ENCODE data around the gene LGR4.
"Not testable (repeated sequence)": the region's sequence is repeated elsewhere in the genome, so short reads cannot be mapped to it uniquely, and the experiment has no call there.

LGR4 gene

GRCh38 chr11:27456140-27456794 lies 16.3 kb downstream of the LGR4 start:
- DNase-seq, result no peak

GRCh38 chr11:27455667-27456066 lies 16.9 kb downstream of the LGR4 start:
- no peak for DNase-seq

DNA sequence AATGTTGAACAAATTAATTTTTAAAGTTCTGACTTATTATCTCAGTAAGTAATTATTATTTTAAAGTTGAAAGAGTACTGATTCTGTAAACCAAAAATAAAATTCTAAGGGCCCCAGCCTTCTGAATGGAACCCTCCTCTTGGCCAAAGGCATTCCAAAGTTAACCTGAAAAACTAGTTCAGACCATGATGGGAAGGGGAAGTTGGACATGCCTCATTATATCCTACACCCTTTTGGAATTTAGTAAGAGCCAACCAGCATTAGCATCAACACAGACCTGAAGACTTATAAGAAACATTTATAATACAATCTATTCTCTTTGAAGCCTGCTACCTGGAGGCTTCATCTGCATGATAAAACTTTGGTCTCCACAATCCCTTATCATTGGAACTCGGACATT lies 18.9 kb downstream of the LGR4 start:
- DNase-seq, result no peak

DNA sequence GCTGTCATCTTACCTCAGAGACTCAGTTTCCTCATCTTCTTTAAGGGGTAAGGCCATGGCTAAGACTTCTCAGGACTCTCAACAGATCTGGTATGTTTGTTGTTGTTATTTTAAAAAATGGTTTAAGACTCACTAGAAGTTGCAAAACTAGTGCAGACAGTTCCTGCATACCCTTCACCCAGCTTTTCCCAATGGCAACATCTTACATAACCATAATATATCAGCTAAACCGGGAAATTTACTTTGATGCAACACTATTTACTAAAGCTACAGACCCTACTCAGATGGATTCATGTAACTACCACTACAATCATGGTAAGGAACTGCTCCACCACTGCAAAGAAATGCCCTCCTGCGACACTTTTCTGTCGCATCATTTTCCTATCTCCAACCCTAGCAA lies 20.4 kb downstream of the LGR4 start:
- no peak for DNase-seq

DNA sequence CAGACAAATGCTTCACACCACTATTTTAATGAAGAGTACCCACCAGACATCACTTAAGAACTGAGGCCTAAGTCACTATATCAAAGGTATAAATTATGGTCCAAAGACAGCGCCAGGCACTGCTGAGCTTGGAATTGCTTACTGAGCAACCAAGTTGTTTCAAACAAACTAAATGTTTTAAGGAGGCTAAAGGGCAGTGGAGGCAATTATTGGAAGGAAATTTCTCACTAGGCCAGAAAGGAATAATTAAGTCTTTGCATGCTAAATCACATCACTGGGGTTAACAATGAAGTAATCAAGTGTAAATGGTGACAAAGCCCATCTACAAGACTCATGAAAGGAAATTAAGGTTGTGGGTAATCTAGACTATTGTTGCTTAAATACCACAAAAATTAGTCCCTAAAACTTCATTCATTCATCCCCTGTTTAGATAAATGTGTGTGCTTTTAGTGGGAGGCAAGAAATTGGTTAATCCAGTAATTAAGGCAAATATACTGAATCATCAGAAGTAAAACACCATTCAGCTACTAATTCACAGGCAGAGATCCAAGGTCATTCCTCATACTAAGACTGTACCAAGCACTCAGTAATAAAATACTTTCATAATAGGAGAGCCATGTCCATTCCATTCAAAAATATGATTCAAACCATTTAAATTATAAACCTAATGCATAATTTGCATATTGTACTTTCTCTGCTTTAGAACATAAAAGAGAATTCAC lies 21.2 kb downstream of the LGR4 start:
- no peak for DNase-seq

DNA sequence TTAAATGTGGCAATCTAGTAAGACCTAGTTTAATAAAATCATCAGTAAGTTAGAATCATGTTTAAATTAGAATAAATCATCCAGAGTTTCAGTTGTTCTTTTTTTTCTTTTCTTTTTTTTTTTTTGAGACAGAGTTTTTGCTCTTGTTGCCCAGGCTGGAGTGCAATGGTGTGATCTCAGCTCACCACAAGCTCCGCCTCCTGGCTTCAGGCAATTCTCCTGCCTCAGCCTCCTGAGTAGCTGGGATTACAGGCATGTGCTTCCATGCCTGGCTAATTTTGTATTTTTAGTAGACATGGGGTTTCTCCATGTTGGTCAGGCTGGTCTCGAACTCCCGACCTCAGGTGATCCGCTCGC lies 24.4 kb downstream of the LGR4 start:
- not testable (repeated sequence) for DNase-seq

- no peak for DNase-seq
These were observed 25.1 kb downstream of the LGR4 start for GRCh38 chr11:27447288-27448183.

DNA sequence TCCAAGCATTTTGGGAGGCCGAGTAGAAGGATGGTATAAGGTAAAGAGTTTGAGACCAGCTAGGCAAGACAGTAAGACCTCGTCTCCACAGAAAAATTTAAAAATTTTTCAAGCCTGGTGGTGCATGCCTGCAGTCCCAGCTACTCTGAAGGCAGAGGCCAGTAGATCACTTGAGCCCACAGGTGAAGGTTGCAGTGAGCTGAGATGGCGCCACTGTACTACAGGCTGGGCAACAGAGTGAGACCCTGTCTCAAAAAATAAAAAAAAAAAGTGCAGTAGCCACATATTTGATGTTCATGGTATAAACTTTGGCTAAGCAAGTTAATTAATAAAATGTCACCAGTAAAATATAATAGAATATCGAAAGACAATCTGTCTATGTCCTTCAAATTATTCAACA lies 27.0 kb downstream of the LGR4 start:
- DNase-seq, result no peak

DNA sequence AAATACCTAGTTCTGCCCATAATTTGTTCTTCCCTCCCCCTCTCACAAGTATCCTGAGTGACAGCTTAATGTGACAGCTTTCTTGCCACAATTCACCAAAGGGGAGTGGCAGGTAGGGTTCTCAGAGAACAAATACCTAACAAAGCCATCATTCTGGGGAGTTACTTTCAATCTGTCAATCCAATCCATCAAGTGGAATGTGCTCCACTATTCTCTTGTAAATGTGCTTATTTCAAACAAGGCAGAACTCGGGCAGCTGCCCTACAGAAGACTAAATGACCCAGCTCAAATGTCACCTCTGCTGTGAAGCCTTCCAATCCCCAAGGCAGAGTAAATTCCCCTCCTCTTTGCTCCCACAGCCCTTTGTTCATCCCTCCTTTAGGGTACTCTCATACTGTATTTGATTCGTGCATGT lies 27.8 kb downstream of the LGR4 start:
- no peak for DNase-seq

DNA sequence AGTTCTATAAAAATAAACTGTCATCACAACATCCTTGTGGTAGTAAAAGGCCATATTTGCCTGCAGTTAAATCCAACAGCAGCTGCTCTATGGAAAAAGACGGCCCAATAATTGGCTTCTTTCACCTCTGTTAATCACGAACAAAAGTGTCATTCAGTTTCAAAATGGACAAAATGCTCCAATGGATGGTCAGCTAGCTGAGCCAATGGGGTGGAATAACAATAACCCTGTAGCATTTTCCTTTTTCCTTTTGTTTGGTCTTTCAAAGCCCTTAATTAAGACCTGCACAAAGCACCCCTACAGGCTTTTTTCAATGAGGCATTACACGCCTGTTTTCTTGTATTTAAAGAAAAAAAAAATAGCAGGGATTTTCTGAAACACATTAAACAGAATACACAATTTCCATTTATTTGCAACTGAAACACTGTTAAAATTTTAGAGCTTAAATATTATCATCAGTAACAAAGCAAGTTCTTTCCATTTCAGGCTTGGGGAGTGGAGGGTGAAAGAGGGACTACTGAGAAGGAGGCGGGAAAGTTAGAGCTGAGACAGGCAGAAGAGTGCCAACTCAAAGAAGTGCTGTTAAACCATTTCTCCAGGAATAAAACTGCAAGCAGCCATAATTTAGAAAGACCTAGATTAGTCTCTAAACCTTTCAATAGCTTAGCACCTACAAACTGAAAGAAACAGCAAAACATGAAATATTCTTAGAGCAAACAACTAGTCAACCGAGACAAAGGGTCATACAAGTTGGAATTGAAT lies 28.7 kb downstream of the LGR4 start:
- no peak for DNase-seq

DNA sequence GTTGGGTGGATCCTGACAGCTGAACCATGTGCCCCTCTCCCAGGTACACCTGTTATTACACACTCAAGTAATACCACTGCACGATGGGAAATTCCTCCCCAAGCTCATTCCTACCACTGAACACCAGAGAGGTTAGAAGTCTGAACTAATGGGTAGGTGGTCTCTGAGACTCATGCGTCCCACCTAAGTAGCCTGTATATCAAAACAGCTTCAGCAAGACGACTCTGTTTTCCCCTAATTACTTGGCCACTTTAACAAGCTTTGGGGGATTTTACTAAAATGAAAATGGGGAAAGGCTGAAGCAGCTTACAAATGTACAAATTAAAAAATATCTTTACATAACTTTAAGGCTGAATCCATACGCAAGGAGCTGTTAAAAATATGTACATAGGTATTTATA lies 29.4 kb downstream of the LGR4 start:
- DNase-seq, result no peak

DNA sequence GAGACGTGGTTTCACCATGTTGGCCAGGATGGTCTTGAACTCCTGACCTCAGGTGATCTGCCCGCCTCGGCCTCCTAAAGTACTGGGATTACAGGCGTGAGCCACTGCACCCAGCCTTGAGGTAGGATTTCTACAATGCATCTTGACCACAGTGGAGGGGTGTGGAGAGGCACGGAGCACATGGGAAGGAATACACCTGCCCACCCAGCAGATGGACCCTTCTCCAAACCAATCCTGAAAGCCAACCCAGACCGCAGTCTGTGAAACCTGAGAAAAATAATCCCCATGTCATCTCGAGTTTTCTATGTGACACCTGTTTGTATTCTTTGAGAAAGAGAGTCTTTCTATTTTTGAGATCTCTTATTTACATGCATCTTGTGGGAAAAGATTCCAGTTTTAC lies 32.5 kb downstream of the LGR4 start:
- no peak for DNase-seq

DNA sequence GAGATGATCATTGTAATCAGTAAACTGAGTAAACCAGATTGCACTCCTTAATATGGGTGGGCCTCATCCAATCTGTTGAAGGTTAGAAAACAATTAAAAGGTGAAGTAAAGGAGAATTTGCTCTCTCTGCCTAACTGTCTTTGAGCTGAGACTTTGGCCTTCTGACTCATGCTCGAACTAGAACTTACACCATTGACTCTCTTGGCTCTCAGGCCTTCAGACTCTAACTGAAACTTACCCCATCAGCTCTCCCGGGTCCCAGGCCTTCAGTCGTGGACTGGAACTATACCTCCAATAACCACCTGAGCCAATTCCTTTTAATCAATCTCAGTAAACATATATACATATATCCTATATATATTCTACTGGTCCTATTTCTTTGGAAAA lies 34.0 kb downstream of the LGR4 start:
- no peak for DNase-seq

DNA sequence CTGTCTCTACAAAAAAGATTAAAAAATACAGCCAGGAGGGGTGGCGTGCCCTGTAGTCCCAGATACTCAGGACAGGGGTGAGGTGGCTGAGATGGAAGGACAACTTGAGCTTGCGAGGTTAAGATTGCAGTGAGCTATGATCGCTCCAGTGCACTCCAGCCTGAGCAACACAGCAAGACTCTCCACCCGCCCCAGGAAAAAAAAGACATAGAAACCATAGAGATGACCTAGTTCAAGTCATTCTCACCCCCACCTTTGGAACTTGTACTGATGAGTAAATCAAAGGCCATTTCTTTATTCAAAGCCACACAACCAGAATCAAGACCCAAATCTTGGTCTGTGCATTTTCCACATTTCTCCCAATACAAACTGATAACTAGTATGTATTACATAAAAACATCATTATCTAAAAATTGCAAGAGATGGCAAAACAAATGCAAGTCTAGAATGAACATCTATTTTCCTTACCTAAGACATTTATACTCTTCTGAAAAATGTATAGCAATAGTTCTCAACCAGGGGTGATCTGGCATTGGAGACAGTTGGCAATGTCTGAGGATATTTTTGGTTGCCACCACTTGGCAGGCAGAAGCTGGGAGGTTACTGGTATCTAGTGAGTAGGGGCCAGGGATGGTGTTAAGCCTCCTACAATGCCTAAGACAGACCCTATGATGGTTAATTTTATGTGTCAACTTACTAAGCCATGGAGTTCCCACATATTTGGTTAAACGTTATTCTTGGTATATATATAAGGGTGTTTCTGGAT lies 34.6 kb downstream of the LGR4 start:
- no peak for DNase-seq

- DNase-seq, result no peak
These were observed 35.7 kb downstream of the LGR4 start for GRCh38 chr11:27436916-27437315.

GRCh38 chr11:27433742-27434141 lies 38.8 kb downstream of the LGR4 start:
- DNase-seq, result no peak

DNA sequence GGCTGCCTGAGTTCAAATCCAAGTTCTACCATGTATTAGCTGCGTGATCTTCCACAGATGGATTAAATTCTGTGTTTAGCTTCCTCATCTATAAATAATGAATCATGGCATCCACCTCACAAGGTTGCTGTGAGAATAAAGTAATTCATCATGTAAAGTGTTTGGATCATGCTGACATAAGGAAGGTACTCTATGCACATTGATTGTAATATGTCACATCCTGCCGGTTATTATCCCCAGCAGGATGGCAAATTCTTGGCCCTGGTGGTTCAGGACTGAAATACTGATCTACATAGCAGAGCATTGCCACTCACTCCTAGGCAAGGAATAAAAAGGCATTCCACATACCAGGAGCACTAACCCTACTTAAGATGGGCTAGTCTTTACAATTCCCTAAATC lies 40.8 kb downstream of the LGR4 start:
- DNase-seq, result no peak

GRCh38 chr11:27429761-27430393 lies 42.7 kb downstream of the LGR4 start:
- no peak for DNase-seq

- DNase-seq, result no peak
These were observed 45.2 kb downstream of the LGR4 start for GRCh38 chr11:27427183-27427980.

DNA sequence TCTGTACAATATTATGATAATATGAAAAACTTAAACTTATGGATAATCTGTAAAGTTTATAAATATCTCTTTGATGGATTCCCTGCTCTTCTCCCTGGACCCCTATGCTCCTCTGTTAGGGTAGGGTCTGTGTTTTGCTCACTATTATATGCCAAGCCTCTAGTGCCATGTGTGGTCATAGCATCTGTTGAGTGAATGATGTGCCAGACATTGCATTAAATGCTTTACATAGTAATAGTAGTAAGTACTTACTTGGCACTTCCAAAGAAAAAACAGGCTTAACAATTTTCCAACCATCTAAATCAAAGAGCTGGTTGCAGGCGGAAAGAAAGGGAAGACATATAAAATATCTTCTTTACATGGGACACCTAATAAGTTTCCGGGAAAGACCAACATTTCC lies 46.8 kb downstream of the LGR4 start:
- no peak for DNase-seq

GRCh38 chr11:27423125-27423524 lies 49.5 kb downstream of the LGR4 start:
- peak; percentile 44 for DNase-seq

All from SHP77 treated with DMSO at 0.1 percent for 48 hours (cell line).